HUES48 (cell line): ENCODE data around the gene POLD4.

Experiments used
- H3K27ac ChIP-seq: one replicate; pipeline ENCODE4 v1.7.0; 2013; ENCODE audit warnings: low read depth, low read length, inconsistent platforms
- H3K27me3 ChIP-seq: 2 replicates; pipeline ENCODE4 v1.6.1; 2013; ENCODE audit warnings: mild to moderate bottlenecking, low read length; ENCODE audit not compliant: control insufficient read depth, insufficient read depth
- H3K36me3 ChIP-seq: 2 replicates; pipeline ENCODE4 v1.6.1; 2013; ENCODE audit warnings: low read length; ENCODE audit not compliant: control insufficient read depth, insufficient read depth
- H3K4me1 ChIP-seq: 2 replicates; pipeline ENCODE4 v1.6.1; 2013; ENCODE audit warnings: mild to moderate bottlenecking, low read length; ENCODE audit not compliant: control insufficient read depth, insufficient read depth
- H3K4me3 ChIP-seq: 2 replicates; pipeline ENCODE4 v1.5.1; 2013; ENCODE audit warnings: mild to moderate bottlenecking, low read depth, low read length
- H3K9ac ChIP-seq: 2 replicates; pipeline ENCODE4 v1.6.1; 2013; ENCODE audit warnings: mild to moderate bottlenecking, low read depth, low read length, moderate library complexity
- H3K9me3 ChIP-seq: 2 replicates; pipeline ENCODE4 v1.6.1; 2013; ENCODE audit warnings: low read length; ENCODE audit not compliant: control insufficient read depth, insufficient read depth

The POLD4 gene

GRCh38 chr11:67311051-67311555, 42.2 kb downstream of the POLD4 start:
- Histone ChIP-seq H3K9me3 (no peaks in the 10 kb centered on the region), H3K4me3 (no peak overlapping the region), H3K36me3 (peaks cover 18% of the 10 kb centered on the region), H3K9ac (no peak overlapping the region), H3K27me3 (peaks cover 5% of the 10 kb centered on the region), H3K27ac (no peak overlapping the region), H3K4me1 (no peaks in the 10 kb centered on the region)

- Histone ChIP-seq H3K27ac (no peak overlapping the region), H3K27me3 (peaks cover 3% of the 10 kb centered on the region), H3K9me3 (no peaks in the 10 kb centered on the region), H3K36me3 (peaks cover 18% of the 10 kb centered on the region), H3K4me3 (no peak overlapping the region), H3K4me1 (no peaks in the 10 kb centered on the region), H3K9ac (no peak overlapping the region)
Observed at GRCh38 chr11:67310246-67311050, 42.9 kb downstream of the POLD4 start.

- Histone ChIP-seq H3K27ac (no peak overlapping the region), H3K36me3 (peaks cover 18% of the 10 kb centered on the region), H3K4me3 (no peak overlapping the region), H3K9ac (no peak overlapping the region), H3K4me1 (no peaks in the 10 kb centered on the region), H3K27me3 (no peaks in the 10 kb centered on the region), H3K9me3 (no peaks in the 10 kb centered on the region)
Observed at GRCh38 chr11:67309661-67310061, 43.7 kb downstream of the POLD4 start.

- Histone ChIP-seq H3K36me3 (peaks cover 18% of the 10 kb centered on the region), H3K4me1 (no peaks in the 10 kb centered on the region), H3K27me3 (no peaks in the 10 kb centered on the region), H3K9me3 (no peaks in the 10 kb centered on the region), H3K4me3 (no peak overlapping the region), H3K27ac (no peak overlapping the region), H3K9ac (no peak overlapping the region)
Observed at GRCh38 chr11:67309166-67309565, 44.2 kb downstream of the POLD4 start.

- H3K4me1 ChIP-seq: no peaks in the 10 kb centered on the region
- no peak overlapping the region for H3K27ac ChIP-seq
- H3K27me3 ChIP-seq: no peaks in the 10 kb centered on the region
- peaks cover 18% of the 10 kb centered on the region for H3K36me3 ChIP-seq
- no peak overlapping the region for H3K4me3 ChIP-seq
- H3K9ac ChIP-seq: no peak overlapping the region
- no peaks in the 10 kb centered on the region for H3K9me3 ChIP-seq
Observed at GRCh38 chr11:67308031-67308866, 45.1 kb downstream of the POLD4 start.

GRCh38 chr11:67307545-67308001, 45.8 kb downstream of the POLD4 start:
- H3K9ac ChIP-seq: no peak overlapping the region
- H3K4me1 ChIP-seq: peaks cover 2% of the 10 kb centered on the region; the same call in 1 of the 2 replicates
- H3K36me3 ChIP-seq: peaks cover 18% of the 10 kb centered on the region
- no peaks in the 10 kb centered on the region for H3K27me3 ChIP-seq
- no peak overlapping the region for H3K27ac ChIP-seq
- no peaks in the 10 kb centered on the region for H3K9me3 ChIP-seq
- H3K4me3 ChIP-seq: no peak overlapping the region

GRCh38 chr11:67306769-67307544, 46.4 kb downstream of the POLD4 start:
- peaks cover 18% of the 10 kb centered on the region for H3K36me3 ChIP-seq
- no peak overlapping the region for H3K4me3 ChIP-seq
- H3K9ac ChIP-seq: no peak overlapping the region
- H3K27me3 ChIP-seq: no peaks in the 10 kb centered on the region
- no peaks in the 10 kb centered on the region for H3K9me3 ChIP-seq
- H3K27ac ChIP-seq: no peak overlapping the region
- peaks cover 6% of the 10 kb centered on the region; the same call in 1 of the 2 replicates for H3K4me1 ChIP-seq

- Histone ChIP-seq H3K9ac (no peak overlapping the region), H3K27me3 (no peaks in the 10 kb centered on the region), H3K4me1 (peaks cover 12% of the 10 kb centered on the region), H3K36me3 (peaks cover 28% of the 10 kb centered on the region), H3K9me3 (no peaks in the 10 kb centered on the region), H3K27ac (no peak overlapping the region), H3K4me3 (peak overlapping the region; percentile 86)
Observed at GRCh38 chr11:67304511-67305113, 48.7 kb downstream of the POLD4 start.

GRCh38 chr11:67303835-67304411, 49.4 kb downstream of the POLD4 start:
- Histone ChIP-seq H3K4me3 (peak overlapping the region; percentile 86), H3K9me3 (no peaks in the 10 kb centered on the region), H3K9ac (no peak overlapping the region)

More at GRCh38 chr11:67303835-67304411, 49.4 kb downstream of the POLD4 start:
- H3K4me1 ChIP-seq: peaks cover 12% of the 10 kb centered on the region
- H3K27me3 ChIP-seq: no peaks in the 10 kb centered on the region
- peak overlapping the region; percentile 18 for H3K27ac ChIP-seq
- H3K36me3 ChIP-seq: peaks cover 29% of the 10 kb centered on the region
